Measurements from ENCODE around the gene RXRA. TPM values are rescaled to one million over a fixed set of nuclear protein-coding genes. Genes with fewer than 3 reads are reported as not detected.

RXRA gene
- total and polyA plus RNA-seq, 2 of the 4 experiments (the other 2 are of a cell fraction) = 7.5 to 17.9 TPM

GRCh38 chr9:134336228-134336627, 10.0 kb downstream of the RXRA start:
- H3K9me3 ChIP-seq (ENCODE audit: control insufficient read depth, insufficient read depth, low read length) = no peaks in the 10 kb centered on the region
- peaks cover 30% of the 10 kb centered on the region for H3K9me1 ChIP-seq (ENCODE audit: insufficient read depth, low read length)
- no TSS peak for BruUV-seq (replicated peaks)
- no peak overlapping the region for H2AK9ac ChIP-seq (replicated peaks; ENCODE audit: low read depth, low read length, poor library complexity)
- no peak overlapping the region for H3K14ac ChIP-seq (replicated peaks; ENCODE audit: low read depth, low read length)
- peaks cover 7 to 98% of the 10 kb centered on the region in 2 experiments; a peak in 3 of 4 replicates for H3K79me1 ChIP-seq (ENCODE audit: low read depth in 1 of 2, low read length in 2 of 2)
- H3K56ac ChIP-seq (ENCODE audit: extremely low read depth, insufficient read depth, low read length) = no peak overlapping the region
- no peak overlapping the region for H3K4ac ChIP-seq (ENCODE audit: low read depth, low read length)
- DNase-seq (no peak), ATAC-seq (ENCODE audit: low read depth) (no peak)
- H3K4me1 ChIP-seq (ENCODE audit: control insufficient read depth, insufficient read depth, low read length) = peaks cover 37% of the 10 kb centered on the region
- H4K91ac ChIP-seq (ENCODE audit: insufficient read depth, low read depth, low read length) = no peak overlapping the region
- H2BK5ac ChIP-seq (ENCODE audit: low read depth, low read length, poor library complexity, severe bottlenecking) = no peak overlapping the region
- no peak overlapping the region for H2AK5ac ChIP-seq (ENCODE audit: low read depth, low read length)
- ChIA-PET CTCF (no interaction called here), POLR2A (ENCODE audit: unreplicated experiment) (no interaction called here)
- H2BK20ac ChIP-seq (ENCODE audit: low read depth, low read length) = no peak overlapping the region
- no peak for TF ChIP-seq SMC3 (IDR thresholded peaks at IDR 0.05; ENCODE audit: low read depth, low read length)
- H3K27me3 ChIP-seq (ENCODE audit: control insufficient read depth, insufficient read depth, low read length) = no peaks in the 10 kb centered on the region
- H4K5ac ChIP-seq (ENCODE audit: low read depth, low read length) = no peak overlapping the region
- intact Hi-C loops (cut with micrococcal nuclease) = no loop called here
- no peak overlapping the region for H3K9ac ChIP-seq (ENCODE audit: low read depth, low read length)
- H4K20me1 ChIP-seq (ENCODE audit: insufficient read depth, low read length) = peaks cover 100% of the 10 kb centered on the region
- H2BK120ac ChIP-seq (ENCODE audit: low read depth, low read length) = no peak overlapping the region
- no peak overlapping the region for H3K18ac ChIP-seq (ENCODE audit: low read depth, low read length)
- peaks cover 5% of the 10 kb centered on the region; the same call in 1 of the 2 replicates for H3K36me3 ChIP-seq (ENCODE audit: control insufficient read depth, insufficient read depth, low read length)
- H3K4me3 ChIP-seq (ENCODE audit: insufficient read depth, low read depth, low read length) = no peak overlapping the region
- no peak overlapping the region for H4K8ac ChIP-seq (ENCODE audit: low read depth in 2 of 2, low read length in 2 of 2)
- H3K4me2 ChIP-seq (ENCODE audit: low read depth, low read length) = no peak overlapping the region
- H3K27ac ChIP-seq (ENCODE audit: insufficient read depth, low read length) = no peak overlapping the region
- dilution Hi-C loops (cut with HindIII; ENCODE audit: low sequenced_read_pairs, unreplicated experiment) = no loop called here
- in situ Hi-C loops (cut with MboI; ENCODE audit: low sequenced_read_pairs) = no loop called here
- H3K23ac ChIP-seq (ENCODE audit: low read depth, low read length) = no peak overlapping the region
- no peak overlapping the region for H2AFZ ChIP-seq (replicated peaks; ENCODE audit: low read length, poor library complexity)
- WGBS, 2 experiments (ENCODE audit: extremely low coverage in 2 of 2, insufficient read length in 1 of 2) = 93% methylated on average over 9 of the region's 12 CpGs; no CpG with 5 or more reads in 1 of the 2 experiments
- no peak overlapping the region for H2BK15ac ChIP-seq (ENCODE audit: low read depth, low read length)
